Testis (tissue), 2 donors: Measurements from ENCODE around the gene KIF4A.

Experiments used
- CTCF ChIP-seq, 3 experiments: fragments of 450-650 bp in 2 of 3; fragments of 200-600 bp in 1 of 3; sonication (generic) in 1 of 3; IDR thresholded peaks; one replicate each; pipeline ENCODE4 v1.5.1; 2016 to 2019; ENCODE audit warnings: antibody characterized with exemption in 3 of 3, mild to moderate bottlenecking in 2 of 3, moderate library complexity in 1 of 3
- POLR2A ChIP-seq: fragments of 450-650 bp; IDR thresholded peaks from one replicate; pipeline ENCODE4 v1.6.1; 2017; ENCODE audit warnings: antibody characterized with exemption, mild to moderate bottlenecking, moderate library complexity

GRCh38 chrX:70324326-70324725, 34.4 kb downstream of the KIF4A start:
- TF ChIP-seq CTCF (IDR thresholded peaks at IDR 0.05) (no peak), POLR2A (no peak)
